NCI-H1105 treated with DMSO at 0.1 percent for 48 hours (cell line): ENCODE results near the gene CIROP.

ENCODE experiments used
- DNase-seq: peaks from one replicate; lab custom pipeline; 2025; lab: John Stamatoyannopoulos, UW

CIROP gene, protein sequence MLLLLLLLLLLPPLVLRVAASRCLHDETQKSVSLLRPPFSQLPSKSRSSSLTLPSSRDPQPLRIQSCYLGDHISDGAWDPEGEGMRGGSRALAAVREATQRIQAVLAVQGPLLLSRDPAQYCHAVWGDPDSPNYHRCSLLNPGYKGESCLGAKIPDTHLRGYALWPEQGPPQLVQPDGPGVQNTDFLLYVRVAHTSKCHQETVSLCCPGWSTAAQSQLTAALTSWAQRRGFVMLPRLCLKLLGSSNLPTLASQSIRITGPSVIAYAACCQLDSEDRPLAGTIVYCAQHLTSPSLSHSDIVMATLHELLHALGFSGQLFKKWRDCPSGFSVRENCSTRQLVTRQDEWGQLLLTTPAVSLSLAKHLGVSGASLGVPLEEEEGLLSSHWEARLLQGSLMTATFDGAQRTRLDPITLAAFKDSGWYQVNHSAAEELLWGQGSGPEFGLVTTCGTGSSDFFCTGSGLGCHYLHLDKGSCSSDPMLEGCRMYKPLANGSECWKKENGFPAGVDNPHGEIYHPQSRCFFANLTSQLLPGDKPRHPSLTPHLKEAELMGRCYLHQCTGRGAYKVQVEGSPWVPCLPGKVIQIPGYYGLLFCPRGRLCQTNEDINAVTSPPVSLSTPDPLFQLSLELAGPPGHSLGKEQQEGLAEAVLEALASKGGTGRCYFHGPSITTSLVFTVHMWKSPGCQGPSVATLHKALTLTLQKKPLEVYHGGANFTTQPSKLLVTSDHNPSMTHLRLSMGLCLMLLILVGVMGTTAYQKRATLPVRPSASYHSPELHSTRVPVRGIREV

GRCh38 chr14:23104591-23105347 lies at the start of gene CIROP:
Gene CIROP (minus strand): TSS chr14:23104989. CDS start chr14:23104920, 69 bp downstream.
- no peak for DNase-seq

GRCh38 chr14:23153851-23154796 lies 49.3 kb upstream of the CIROP start:
- no peak for DNase-seq

- no peak for DNase-seq
Measured at GRCh38 chr14:23151342-23151741, 46.6 kb upstream of the CIROP start.

- DNase-seq, result no peak
Measured at GRCh38 chr14:23149745-23150144, 45.0 kb upstream of the CIROP start.

GRCh38 chr14:23148591-23149249 lies 43.9 kb upstream of the CIROP start:
- DNase-seq, result no peak

DNA sequence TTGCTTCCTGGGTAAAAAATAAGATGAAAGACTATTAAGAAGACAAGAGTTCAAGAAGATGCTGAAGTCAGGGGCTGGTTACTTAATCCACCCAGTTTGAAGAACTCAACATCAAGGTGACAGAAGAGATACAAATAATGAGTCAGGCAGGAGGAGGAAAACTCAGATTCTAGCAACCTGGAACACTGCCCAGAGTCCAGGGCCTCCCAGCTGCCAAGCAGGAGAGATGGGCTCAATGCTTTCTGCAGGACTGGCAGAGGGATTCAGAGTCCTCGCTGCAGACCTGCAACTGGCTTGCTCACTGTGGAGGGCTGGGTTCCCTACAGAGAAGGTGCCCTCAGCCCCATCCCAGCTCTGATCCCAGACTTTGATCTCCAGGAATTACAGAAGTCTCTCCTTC lies 42.9 kb upstream of the CIROP start:
- no peak for DNase-seq

- no peak for DNase-seq
Measured at GRCh38 chr14:23146980-23147379, 42.2 kb upstream of the CIROP start.

DNA sequence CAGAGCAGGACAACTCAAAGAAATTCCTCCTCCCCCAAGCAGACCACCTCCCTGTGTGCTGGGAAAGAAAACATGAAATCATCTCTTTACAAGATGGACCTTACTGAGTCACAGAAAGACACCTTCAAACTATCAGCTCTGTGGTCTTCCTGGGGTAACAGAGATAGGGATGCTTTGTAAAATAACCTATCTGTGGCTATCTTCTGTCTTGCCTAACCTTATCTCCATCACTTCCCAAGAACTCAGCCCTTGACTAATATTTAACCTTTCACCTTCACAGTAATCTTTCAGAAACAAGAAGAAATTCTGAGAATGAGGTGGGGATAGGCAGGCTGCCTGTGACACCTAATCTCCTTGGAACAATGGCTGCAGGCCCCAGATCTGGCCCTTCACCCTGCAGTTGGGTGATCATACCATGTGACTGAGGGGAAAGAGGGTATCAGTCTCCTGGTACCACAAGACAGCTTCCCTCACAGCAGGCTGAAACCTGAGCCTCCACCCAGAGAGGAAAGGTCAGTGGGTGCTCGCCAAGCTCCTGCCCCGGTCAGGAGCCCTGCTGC lies 41.6 kb upstream of the CIROP start:
- DNase-seq, result no peak

GRCh38 chr14:23145794-23146350 lies 41.1 kb upstream of the CIROP start:
- DNase-seq, result no peak

DNA sequence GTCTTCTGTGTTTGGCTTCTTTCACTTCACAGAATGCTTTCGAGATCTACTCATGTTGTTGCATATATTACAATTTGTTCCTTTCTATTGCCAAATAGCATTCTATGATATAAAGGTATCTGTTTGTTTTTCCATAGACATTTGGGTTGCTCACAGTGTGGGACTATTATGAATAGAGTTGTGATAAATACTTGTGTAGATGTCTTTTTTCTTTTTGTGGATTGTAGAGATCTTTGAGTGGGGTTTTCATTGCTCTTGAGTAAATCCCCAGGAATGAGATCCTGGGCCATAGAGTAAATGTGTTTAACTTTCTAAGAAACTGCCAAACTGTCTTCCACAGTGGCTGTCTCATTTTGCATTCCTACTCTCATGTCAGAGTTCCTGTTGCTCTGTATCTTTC lies 39.1 kb upstream of the CIROP start:
- DNase-seq, result no peak

DNA sequence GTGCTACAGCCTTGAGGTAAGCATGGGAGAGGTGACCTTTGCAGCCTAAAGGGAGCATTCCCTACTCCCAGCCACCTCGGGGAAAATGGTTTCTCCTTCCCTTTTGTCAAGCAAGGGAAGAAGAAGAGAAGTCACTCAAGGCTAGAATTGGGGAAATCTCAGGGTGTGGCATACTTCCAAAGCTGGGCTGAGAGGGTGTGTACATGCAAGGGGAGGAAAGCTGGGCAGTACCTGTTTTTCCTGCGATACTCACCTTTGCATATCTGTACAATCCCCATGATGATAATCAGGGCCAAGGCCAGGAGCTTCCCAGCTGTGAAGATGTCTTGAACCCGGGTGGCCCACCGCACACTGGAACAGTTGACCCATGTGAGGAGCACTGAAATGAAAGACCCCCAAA lies 38.0 kb upstream of the CIROP start:
- no peak for DNase-seq

DNA sequence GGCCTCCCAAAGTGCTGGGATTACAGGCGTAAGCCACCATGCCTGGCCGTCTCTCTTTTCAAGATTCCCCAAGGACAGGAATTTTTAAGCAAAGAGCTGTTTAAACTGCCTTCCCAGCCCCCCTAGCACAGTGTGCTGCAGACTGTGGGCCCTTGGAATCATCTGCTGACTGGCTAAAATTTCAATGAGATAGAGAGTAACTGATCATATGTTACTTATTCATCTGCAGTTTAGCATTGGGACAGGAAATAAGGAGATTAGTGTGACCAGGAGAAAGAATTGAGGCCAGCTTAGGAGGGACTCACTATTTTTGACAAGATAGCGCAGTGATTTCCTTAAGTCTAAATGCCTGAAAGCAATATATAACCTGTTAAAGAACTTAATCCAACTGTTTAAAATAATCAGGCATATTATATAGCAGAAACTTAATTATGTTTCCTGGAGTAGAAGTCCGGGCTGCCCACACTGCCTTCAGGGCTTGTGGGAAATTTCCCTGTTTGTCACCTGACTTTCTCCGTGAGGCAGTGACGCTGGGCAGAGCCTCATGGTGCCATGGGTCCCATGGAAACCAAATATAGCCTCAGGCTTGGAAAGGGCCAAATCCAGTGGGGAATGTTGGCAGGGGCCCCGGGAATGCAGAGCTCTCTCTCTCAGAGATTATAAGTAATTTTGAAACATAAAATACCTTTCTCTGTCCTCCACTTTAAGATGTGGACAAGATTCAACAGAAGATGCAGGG lies 37.1 kb upstream of the CIROP start:
- DNase-seq, result no peak

DNA sequence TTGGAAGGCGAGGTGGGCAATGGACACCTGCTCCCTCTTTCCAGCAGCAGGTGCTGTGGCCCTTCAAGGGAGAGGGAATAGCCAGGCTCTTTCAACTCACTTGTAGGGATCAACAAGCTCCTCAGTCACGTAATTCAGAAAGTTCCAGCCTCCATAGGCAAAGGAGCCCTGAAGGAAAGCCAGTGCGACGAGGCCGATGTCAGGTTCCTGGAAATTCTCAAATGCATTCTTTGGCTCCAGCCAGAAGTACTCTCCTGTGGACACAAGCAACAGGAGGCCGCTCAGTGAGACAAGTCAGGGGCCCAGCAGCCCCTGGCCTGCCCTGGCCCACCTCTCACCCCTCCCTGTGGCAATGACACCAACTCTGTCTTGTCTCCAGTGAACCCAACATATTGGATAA lies 35.6 kb upstream of the CIROP start:
- DNase-seq, result no peak

DNA sequence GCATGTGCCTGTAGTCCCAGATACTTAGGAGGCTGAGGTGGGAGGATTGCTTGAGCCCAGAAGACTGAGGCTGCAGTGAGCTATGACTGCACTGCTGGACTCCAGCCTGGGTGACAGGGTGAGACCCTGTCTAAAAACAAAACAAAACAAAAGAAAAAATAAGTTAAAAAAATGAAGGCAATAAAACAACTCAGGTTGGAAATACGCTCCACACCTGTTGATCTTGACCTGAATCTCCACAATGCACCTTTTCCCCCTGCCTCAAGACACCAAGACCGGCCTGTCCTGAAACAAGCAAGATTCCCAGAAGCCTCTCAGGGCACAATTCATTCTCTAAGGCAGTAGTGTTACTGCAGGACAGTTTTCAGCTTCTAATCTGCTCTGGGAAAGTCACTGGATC lies 35.1 kb upstream of the CIROP start:
- DNase-seq, result no peak

- no peak for DNase-seq
Measured at GRCh38 chr14:23137813-23138535, 33.2 kb upstream of the CIROP start.

DNA sequence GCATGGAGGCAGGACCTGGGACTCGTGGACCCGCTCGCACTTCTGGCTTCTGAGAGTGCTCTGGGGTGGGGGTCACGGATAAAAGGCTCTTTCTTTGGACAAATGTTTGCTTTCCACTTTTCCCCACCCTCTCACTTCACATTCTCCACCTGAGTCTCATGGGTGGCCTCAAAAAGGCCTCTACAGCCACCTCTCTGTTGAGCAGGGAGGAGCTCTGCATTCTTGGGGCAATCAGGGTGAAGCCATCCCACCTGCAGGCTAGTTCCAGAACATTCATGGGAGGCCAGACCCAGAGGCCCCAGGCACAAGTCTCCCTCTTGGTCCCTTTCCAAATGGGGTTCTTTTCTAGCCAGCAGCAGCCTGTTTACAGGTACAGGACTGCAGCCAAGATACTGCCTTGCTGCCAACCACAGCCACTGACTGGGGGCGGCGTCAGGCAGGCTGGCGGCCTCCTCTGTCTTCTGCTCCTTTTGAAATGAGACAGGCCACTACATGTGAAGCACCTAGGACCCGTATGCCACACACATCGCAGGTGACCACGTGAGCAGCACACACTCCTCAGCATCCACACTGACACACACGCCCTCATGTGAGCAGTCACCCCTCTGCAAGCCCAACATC lies 32.5 kb upstream of the CIROP start:
- DNase-seq, result peak; percentile 24

DNA sequence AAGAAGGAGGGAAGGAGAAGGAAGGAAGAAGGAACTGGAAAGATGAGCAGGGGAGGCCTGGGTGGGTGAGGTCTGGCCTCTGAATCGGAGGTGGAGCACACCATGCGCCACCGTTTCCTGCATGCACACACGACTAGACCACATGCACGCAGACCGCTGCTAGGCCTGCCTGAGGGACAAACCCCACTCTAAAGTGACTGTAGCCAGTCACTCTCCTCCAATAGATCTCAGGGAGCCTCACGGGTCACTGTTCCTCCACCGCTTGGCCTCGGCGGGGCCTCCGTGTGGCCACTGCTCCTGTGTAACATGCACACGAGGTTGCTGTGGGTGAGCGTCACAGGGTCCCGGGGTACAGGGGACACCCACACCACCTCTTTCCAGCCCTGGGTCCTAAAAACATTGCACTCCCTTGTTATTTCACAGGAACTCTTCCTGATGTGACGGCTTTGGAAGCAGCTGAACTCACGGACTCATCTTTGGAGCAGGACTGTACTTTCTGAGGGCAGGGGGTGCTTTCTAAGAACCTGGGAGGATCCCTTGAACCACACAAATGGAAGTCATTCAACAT lies 31.9 kb upstream of the CIROP start:
- DNase-seq, result no peak

DNA sequence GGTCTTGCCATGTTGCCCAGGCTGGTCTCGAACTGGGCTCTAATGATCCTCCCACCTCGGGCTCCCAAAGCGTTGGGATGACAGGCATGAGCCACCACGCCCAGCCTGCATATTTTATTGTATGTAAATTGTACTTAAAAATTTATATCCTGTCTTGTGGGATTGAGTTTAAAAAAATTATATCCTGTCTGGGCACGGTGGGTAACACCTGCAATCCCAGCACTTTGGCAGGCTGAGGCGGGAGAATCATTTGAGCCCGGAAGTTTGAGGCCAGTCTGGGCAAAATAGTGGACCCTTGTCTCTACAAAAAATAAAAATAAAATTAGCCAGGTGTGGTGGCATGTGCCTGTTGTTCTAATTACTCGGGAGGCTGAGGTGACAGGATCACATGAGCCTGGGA lies 28.2 kb upstream of the CIROP start:
- no peak for DNase-seq
